ENCODE results near the gene PICK1.
"Not testable (repeated sequence)": the region's sequence is repeated elsewhere in the genome, so short reads cannot be mapped to it uniquely, and the experiment has no call there.

PICK1 gene

DNA sequence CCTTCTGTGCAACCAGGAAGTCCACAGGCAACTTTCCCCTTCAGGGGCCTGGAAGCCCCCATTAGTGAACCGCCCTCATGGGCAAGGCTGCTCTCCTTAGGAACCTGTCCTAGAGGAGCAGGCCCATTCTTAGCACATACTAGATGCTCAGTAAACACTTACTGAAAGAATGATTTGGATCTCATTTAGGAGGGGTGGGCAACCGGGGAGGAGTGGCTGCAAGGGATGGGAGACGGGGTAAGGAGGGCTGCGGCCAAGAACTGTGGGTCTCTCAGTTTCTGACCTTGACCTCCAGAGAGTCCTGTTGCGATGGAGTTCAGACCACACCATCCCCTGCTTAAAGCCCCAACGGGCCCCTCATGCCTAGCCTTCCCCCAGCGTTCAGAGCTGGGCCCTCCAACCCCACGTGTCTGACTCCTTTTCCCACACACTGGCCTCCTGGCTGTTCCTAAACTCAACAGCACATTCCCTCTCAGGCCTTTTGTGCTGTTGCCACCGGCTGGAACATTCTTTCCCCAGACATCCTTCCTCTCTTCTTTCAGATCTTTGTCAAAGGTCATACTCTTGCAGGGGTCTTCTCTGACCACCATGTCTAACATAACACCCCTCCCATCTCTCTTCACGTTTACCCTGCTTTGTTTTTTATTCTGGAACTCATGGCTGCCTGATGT, 20.7 kb upstream of the PICK1 start:
- no peak overlapping the region for H3K4me3 Mint-ChIP-seq
- no peaks in the 10 kb centered on the region for H3K36me3 Mint-ChIP-seq
- peaks cover 20% of the 10 kb centered on the region for H3K27me3 Mint-ChIP-seq
- DNase-seq (ENCODE audit: low spot score in 2 of 2) = no peak
- H3K27ac Mint-ChIP-seq = no peak overlapping the region
- H3K4me1 Mint-ChIP-seq = peaks cover 9% of the 10 kb centered on the region
- no peak for ATAC-seq (ENCODE audit: low read depth)
- H3K9me3 Mint-ChIP-seq = no peaks in the 10 kb centered on the region

GRCh38 chr22:38037367-38038150, 19.6 kb upstream of the PICK1 start:
- not testable (repeated sequence) for DNase-seq (ENCODE audit: low spot score in 2 of 2); H3K9me3 Mint-ChIP-seq; H3K36me3 Mint-ChIP-seq; ATAC-seq (ENCODE audit: low read depth); H3K27ac Mint-ChIP-seq; H3K4me3 Mint-ChIP-seq
- peaks cover 14% of the 10 kb centered on the region for H3K4me1 Mint-ChIP-seq
- H3K27me3 Mint-ChIP-seq = peaks cover 25% of the 10 kb centered on the region

DNA sequence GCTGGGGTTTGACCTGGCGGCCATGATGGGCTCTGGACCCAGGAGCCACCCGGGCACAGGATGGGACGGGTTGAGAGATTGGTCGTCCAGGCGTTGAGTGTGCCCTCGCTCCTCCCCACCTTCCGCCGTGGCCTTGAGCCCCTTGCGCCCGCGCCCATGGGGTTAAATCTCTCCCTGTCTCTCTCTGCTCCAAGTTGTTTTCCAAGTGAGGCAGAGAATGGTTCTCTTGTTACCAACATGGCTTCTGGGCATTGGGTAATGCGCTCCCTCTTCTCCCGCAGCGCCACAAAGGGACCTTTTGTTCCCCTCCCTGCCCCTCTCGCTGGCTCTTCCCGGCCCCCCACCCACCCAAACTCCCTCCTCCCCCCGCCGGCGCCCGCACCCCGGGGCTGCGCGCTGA, 18.8 kb upstream of the PICK1 start:
- Mint-ChIP-seq H3K4me3 (no peak overlapping the region), H3K36me3 (no peaks in the 10 kb centered on the region), H3K27ac (no peak overlapping the region), H3K27me3 (peaks cover 25% of the 10 kb centered on the region), H3K9me3 (no peaks in the 10 kb centered on the region), H3K4me1 (peaks cover 14% of the 10 kb centered on the region)
- DNase-seq (ENCODE audit: low spot score in 2 of 2) (no peak), ATAC-seq (ENCODE audit: low read depth) (no peak)

DNA sequence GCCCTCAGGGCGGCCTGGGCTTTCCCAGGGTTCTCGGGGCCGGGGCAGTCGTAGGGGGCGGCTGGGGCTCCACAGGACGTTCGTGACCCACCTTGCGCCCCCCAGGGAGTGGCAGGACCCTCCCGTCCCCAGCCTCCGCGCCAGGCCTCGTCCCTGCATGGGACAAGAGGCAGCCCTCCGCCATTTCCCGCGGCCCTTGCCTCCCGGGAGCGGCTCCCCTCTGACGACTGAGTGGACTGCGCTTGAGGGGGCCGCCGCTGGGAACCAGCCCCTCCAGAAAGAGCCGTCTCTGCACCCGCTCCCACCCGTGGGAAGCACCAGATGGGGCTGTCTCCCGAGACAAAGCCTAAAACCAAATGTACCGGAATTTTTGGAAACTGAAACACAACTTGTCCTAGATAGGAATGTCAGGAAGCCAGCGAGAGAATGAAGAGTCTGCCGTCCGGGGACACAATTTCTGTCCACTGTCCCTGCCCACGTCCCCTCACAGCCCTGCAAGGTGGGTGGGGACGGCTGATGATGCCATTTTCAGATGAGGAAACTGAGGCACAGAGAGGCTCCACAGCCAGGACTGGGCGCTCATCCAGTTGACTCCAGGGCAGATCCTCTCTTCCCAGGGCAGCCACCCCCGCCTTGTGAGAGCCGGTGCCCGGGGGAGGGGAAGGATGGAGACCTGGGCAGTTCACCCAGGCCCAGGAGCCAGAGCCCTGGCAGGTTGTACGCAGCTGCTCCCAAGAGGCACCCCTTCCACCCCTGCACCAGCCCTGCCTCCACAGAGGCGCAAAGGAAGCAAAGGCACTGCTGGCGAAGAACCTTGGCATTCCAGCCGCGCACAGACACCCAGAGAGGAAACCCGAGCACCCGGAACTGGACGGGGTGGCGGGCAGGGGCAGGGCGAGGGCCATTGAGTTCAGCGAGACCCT, 18.1 kb upstream of the PICK1 start:
- peaks cover 22% of the 10 kb centered on the region for H3K27me3 Mint-ChIP-seq
- DNase-seq (ENCODE audit: low spot score in 2 of 2) = no peak
- H3K9me3 Mint-ChIP-seq = no peaks in the 10 kb centered on the region
- no peak overlapping the region for H3K27ac Mint-ChIP-seq
- peaks cover 14% of the 10 kb centered on the region for H3K4me1 Mint-ChIP-seq
- H3K36me3 Mint-ChIP-seq = no peaks in the 10 kb centered on the region
- no peak for ATAC-seq (ENCODE audit: low read depth)
- H3K4me3 Mint-ChIP-seq = no peak overlapping the region

GRCh38 chr22:38040953-38041759, 16.0 kb upstream of the PICK1 start:
- H3K9me3 Mint-ChIP-seq = no peaks in the 10 kb centered on the region
- peaks cover 4% of the 10 kb centered on the region for H3K4me1 Mint-ChIP-seq
- no peak for DNase-seq (ENCODE audit: low spot score in 2 of 2)
- ATAC-seq (ENCODE audit: low read depth) = no peak
- peaks cover 23% of the 10 kb centered on the region for H3K27me3 Mint-ChIP-seq
- no peak overlapping the region for H3K27ac Mint-ChIP-seq
- no peak overlapping the region for H3K4me3 Mint-ChIP-seq
- H3K36me3 Mint-ChIP-seq = no peaks in the 10 kb centered on the region

DNA sequence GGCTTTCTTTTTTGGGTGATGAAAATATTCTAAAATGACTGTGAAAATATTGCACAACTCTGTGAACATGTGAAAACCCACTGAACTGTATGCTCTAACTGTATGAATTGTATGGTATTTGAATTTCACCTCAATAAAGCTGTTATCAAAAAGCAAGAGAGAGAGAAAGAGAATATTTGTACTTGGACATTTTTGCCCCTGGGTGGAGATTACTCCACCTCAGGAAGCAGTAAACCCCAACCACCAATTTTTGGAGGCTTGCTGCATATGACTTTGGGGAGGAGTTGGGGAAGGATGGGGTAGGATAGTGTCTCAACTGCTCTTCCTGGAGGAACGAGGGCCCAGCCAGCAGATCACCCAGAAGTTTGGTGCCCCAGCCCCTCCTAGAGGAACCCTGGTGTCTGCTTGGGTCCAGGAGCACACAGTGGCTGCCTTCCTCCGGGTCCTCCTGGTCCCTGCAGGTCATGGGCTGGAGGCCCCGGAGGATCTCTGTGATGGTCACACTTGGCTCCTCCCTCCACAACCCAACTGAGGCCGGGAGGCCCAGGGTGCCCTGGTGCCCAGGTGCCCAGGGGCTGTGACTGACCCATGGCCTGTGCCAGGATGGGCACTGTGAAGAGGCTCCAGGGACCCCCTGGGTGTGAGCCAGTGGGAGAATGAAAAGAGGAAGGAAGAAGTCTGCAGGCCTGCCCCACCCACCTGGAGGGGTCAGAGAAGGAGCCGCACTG, 15.3 kb upstream of the PICK1 start:
- peaks cover 4% of the 10 kb centered on the region for H3K4me1 Mint-ChIP-seq
- ATAC-seq (ENCODE audit: low read depth) = no peak

DNA sequence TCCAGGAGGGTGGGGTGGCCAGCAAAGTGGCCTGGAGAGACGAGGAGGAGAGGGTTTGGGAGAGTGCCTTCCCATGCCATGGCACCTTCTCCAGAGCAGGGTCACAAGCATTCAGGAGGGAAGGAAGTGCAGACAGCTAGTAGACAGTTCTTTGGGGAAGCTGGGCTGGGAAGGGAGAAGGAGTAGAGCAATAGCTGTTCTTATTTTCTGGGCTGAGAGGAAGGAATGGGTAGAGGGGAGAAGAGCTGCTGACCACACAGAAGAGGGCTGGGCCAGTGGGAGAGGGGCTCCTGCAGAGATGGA, 14.8 kb upstream of the PICK1 start:
- Mint-ChIP-seq H3K9me3 (no peaks in the 10 kb centered on the region), H3K4me1 (peaks cover 4% of the 10 kb centered on the region), H3K27me3 (peaks cover 19% of the 10 kb centered on the region), H3K4me3 (no peak overlapping the region), H3K36me3 (no peaks in the 10 kb centered on the region), H3K27ac (no peak overlapping the region)
- ATAC-seq (ENCODE audit: low read depth) = no peak
- no peak for DNase-seq (ENCODE audit: low spot score in 2 of 2)

More for the DNA sequence above, 15.3 kb upstream of the PICK1 start:
- no peak for DNase-seq (ENCODE audit: low spot score in 2 of 2)
- Mint-ChIP-seq H3K27ac (no peak overlapping the region), H3K9me3 (no peaks in the 10 kb centered on the region), H3K27me3 (peaks cover 20% of the 10 kb centered on the region), H3K4me3 (no peak overlapping the region), H3K36me3 (no peaks in the 10 kb centered on the region)

- DNase-seq (ENCODE audit: low spot score in 2 of 2) (no peak), ATAC-seq (ENCODE audit: low read depth) (no peak)
- H3K27me3 Mint-ChIP-seq = peaks cover 16% of the 10 kb centered on the region
- no peaks in the 10 kb centered on the region for H3K9me3 Mint-ChIP-seq
- no peak overlapping the region for H3K4me3 Mint-ChIP-seq
- H3K36me3 Mint-ChIP-seq = no peaks in the 10 kb centered on the region
- peaks cover 4% of the 10 kb centered on the region for H3K4me1 Mint-ChIP-seq
- H3K27ac Mint-ChIP-seq = no peak overlapping the region
Measured at GRCh38 chr22:38043151-38044039, 13.8 kb upstream of the PICK1 start.

DNA sequence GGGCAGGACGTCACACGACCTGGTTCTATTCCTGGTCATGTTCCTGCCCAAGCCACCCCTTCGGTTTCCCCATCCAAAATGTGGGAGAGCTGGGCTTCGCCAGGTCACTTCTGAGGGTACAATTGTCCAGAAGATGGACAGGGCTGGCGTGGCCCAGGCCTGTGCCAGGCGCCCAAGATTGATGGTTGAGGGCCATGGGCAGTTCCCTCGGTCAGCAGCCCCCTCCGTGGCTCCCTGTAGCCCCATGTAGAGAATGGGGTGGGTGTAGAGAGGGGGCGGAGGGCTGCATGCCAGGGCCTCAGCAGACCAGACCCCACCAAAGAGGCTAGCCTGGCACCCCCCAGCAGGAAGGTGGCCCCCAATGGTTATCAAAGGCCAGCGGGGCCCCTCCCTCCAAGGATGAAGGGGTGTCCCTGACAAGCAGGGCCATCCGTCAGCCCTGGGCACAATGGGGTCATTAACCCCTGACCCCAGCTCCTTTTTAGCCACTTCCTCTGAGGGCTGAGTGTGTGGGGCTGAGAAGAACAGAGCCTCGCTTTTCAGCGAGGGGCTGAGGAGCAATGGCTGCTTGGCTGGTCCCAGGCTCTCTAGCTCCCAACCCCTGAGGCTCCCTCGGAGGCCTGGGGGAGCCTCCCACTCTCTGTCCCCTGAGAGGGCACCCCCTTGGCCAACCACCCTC, 11.0 kb upstream of the PICK1 start:
- H3K27me3 Mint-ChIP-seq = peaks cover 11% of the 10 kb centered on the region
- no peak overlapping the region for H3K4me3 Mint-ChIP-seq
- no peaks in the 10 kb centered on the region for H3K9me3 Mint-ChIP-seq
- ATAC-seq (ENCODE audit: low read depth) = no peak
- no peak overlapping the region for H3K27ac Mint-ChIP-seq
- no peak for DNase-seq (ENCODE audit: low spot score in 2 of 2)
- no peaks in the 10 kb centered on the region for H3K36me3 Mint-ChIP-seq
- peaks cover 4% of the 10 kb centered on the region for H3K4me1 Mint-ChIP-seq

- DNase-seq (ENCODE audit: low spot score in 2 of 2) (no peak), ATAC-seq (ENCODE audit: low read depth) (no peak)
- H3K27me3 Mint-ChIP-seq = peaks cover 12% of the 10 kb centered on the region
- no peaks in the 10 kb centered on the region for H3K36me3 Mint-ChIP-seq
- H3K9me3 Mint-ChIP-seq = no peaks in the 10 kb centered on the region
- H3K4me1 Mint-ChIP-seq = peaks cover 6% of the 10 kb centered on the region
- no peak overlapping the region for H3K4me3 Mint-ChIP-seq
- no peak overlapping the region for H3K27ac Mint-ChIP-seq
Measured at GRCh38 chr22:38049812-38050619, 7.2 kb upstream of the PICK1 start.

GRCh38 chr22:38050720-38051119, 6.5 kb upstream of the PICK1 start:
- no peak overlapping the region for H3K27ac Mint-ChIP-seq
- no peak for ATAC-seq (ENCODE audit: low read depth)
- no peak for DNase-seq (ENCODE audit: low spot score in 2 of 2)
- no peak overlapping the region for H3K4me3 Mint-ChIP-seq
- peaks cover 6% of the 10 kb centered on the region for H3K4me1 Mint-ChIP-seq
- H3K36me3 Mint-ChIP-seq = no peaks in the 10 kb centered on the region
- peaks cover 10% of the 10 kb centered on the region for H3K27me3 Mint-ChIP-seq
- H3K9me3 Mint-ChIP-seq = no peaks in the 10 kb centered on the region
